ENCODE data around the gene GMEB2. TPM values are rescaled to one million over a fixed set of nuclear protein-coding genes. Genes with fewer than 3 reads are reported as not detected.
"Not testable (repeated sequence)": the region's sequence is repeated elsewhere in the genome, so short reads cannot be mapped to it uniquely, and the experiment has no call there.

GMEB2 gene
- total RNA-seq, 1 donor: 7.4 TPM

GRCh38 chr20:63661108-63661507 lies 34.2 kb upstream of the GMEB2 start:
- no peak for DNase-seq (ENCODE audit: low read depth)
- no peak for TF ChIP-seq CTCF (IDR thresholded peaks at IDR 0.05; ENCODE audit: insufficient read depth, low read length)
- H3K4me3 ChIP-seq (ENCODE audit: low read depth, low read length): no peak overlapping the region

DNA sequence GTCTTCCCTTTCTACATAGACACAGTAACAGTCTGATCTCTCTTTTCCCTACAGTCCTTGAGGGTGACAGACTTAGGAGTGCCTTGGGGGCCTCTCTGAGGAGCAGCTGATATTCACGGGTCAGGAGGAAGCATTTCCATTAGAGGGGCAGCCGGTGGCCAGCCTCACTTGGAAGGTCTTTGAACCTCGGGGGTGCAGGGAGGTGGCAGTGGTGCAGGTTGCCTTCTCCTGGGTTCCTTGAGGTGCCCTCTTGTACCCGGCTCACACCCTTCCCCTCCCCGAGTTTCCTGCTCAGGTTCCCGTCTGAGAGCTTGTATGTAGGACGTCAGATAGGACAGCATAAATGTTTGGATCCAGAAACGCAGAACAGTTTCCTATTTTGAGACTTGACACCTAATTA lies 33.7 kb upstream of the GMEB2 start:
- DNase-seq (ENCODE audit: low read depth): no peak
- no peak for TF ChIP-seq CTCF (IDR thresholded peaks at IDR 0.05; ENCODE audit: insufficient read depth, low read length)
- no peak overlapping the region for H3K4me3 ChIP-seq (ENCODE audit: low read depth, low read length)

- DNase-seq (ENCODE audit: low read depth); H3K4me3 ChIP-seq (ENCODE audit: low read depth, low read length): not testable (repeated sequence)
Observed at GRCh38 chr20:63660174-63660573, 33.3 kb upstream of the GMEB2 start.

DNA sequence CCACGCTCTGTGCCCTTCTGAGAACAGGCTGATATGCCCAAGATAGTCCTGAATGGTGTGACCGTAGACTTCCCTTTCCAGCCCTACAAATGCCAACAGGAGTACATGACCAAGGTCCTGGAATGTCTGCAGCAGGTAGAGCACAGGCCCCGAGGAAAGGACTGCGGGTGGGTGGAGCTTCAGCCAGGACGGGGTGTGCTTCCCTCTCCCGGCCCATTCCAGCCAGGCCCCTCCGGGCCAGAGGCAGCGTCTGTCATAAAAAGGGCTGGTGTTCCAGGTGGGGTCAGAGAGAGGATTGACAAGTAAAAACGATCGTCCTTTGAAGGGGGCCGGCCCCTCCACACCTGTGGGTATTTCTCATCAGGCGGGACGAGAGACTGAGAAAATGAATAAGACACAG lies 32.5 kb upstream of the GMEB2 start:
- DNase-seq (ENCODE audit: low read depth): no peak
- H3K4me3 ChIP-seq (ENCODE audit: low read depth, low read length): peak overlapping the region; percentile 87
- TF ChIP-seq CTCF (IDR thresholded peaks at IDR 0.05; ENCODE audit: insufficient read depth, low read length): no peak

- peak overlapping the region; percentile 87 for H3K4me3 ChIP-seq (ENCODE audit: low read depth, low read length)
- DNase-seq (ENCODE audit: low read depth): peak; percentile 57
- no peak for TF ChIP-seq CTCF (IDR thresholded peaks at IDR 0.05; ENCODE audit: insufficient read depth, low read length)
Observed at GRCh38 chr20:63658749-63659187, 31.9 kb upstream of the GMEB2 start.

- DNase-seq (ENCODE audit: low read depth): peak; percentile 93
- H3K4me3 ChIP-seq (ENCODE audit: low read depth, low read length): peak within 1 kb of the TSS; percentile 87
- TF ChIP-seq CTCF (IDR thresholded peaks at IDR 0.05; ENCODE audit: insufficient read depth, low read length): no peak
Observed at GRCh38 chr20:63657937-63658748, 31.2 kb upstream of the GMEB2 start, which contains the start of gene RTEL1. Gene RTEL1 (plus strand): TSS chr20:63658312. CDS start chr20:63659403, 1,091 bp downstream.

DNA sequence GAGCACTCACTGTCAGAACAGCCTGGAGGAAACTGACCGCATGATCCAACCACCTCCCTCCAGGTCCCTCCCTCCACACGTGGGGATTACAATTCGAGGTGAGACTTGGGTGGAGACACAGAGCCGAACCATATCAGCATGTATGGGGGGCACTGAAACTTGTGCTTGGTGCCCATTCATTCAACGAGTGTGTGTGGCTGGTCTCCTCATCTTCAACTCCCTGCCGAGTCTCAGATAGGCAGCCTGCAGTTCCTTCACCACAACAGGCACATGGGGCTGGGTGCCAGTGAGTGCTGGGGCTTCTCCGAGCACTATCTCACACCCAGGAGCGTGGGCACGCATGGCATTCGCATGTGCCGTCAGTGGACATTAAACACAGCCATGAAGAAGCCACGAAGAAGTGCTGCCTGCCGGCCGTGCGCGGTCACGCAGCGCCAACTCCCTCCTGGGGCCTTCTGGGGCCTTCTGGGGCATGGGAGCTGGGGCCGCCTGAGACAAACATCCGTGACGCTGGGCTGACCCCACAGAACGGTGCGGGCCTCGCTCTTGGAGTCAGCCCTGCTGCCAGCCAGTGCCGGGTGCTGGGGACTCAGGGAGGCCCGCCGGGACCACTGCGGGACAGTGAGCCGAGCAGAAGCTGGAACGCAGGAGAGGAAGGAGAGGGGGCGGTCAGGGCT lies 30.5 kb upstream of the GMEB2 start:
- H3K4me3 ChIP-seq (ENCODE audit: low read depth, low read length): peak overlapping the region; percentile 87
- DNase-seq (ENCODE audit: low read depth): no peak
- no peak for TF ChIP-seq CTCF (IDR thresholded peaks at IDR 0.05; ENCODE audit: insufficient read depth, low read length)

All from fibroblast of the aortic adventitia (primary cell).